PFSK-1 (cell line): ENCODE results near the gene LINC00237.

Experiments used
- FOXP2 ChIP-seq: optimal IDR thresholded peaks from 2 replicates; pipeline ENCODE3; 2011; ENCODE audit warnings: borderline replicate concordance, control low read depth, inconsistent platforms; ENCODE audit not compliant: insufficient read depth; ENCODE audit errors: extremely low read length, extremely low read depth
- POLR2AphosphoS5 ChIP-seq: IDR thresholded peaks from 2 replicates; pipeline ENCODE4 v1.6.1; 2012; ENCODE audit warnings: low read depth, mild to moderate bottlenecking, control low read depth, low read length, moderate library complexity
- REST ChIP-seq, 2 experiments: IDR thresholded peaks; 2 replicates each; pipeline versions ENCODE4 v1.6.1 to v1.8.0; 2011 to 2012; ENCODE audit warnings: low read depth in 2 of 2, low read length in 2 of 2, control low read depth in 1 of 2, inconsistent platforms in 1 of 2, mild to moderate bottlenecking in 1 of 2, moderate library complexity in 1 of 2; ENCODE audit not compliant: insufficient read depth in 1 of 2
- SIN3A ChIP-seq: IDR thresholded peaks from 2 replicates; pipeline ENCODE4 v1.6.1; 2012; ENCODE audit warnings: mild to moderate bottlenecking, low read length, moderate library complexity, borderline replicate concordance; ENCODE audit not compliant: insufficient read depth

GRCh38 chr20:21139881-21140566 is 33.9 kb upstream of the LINC00237 start:
- no peak for TF ChIP-seq REST (IDR thresholded peaks at IDR 0.05; ENCODE audit: insufficient read depth in 1 of 2, low read depth in 2 of 2, low read length in 2 of 2)
- no peak for TF ChIP-seq POLR2AphosphoS5
- TF ChIP-seq SIN3A, result no peak
- TF ChIP-seq FOXP2, result no peak
